GM21825 (cell line): ENCODE data around the gene FGF13.

Experiments used
- ATAC-seq: cut with Tn5 transposase; IDR thresholded peaks from one replicate; pipeline ENCODE4 v1.9.1; 2021; ENCODE audit warnings: mild to moderate bottlenecking, moderate library complexity; ENCODE audit not compliant: unreplicated experiment

FGF13 gene

DNA sequence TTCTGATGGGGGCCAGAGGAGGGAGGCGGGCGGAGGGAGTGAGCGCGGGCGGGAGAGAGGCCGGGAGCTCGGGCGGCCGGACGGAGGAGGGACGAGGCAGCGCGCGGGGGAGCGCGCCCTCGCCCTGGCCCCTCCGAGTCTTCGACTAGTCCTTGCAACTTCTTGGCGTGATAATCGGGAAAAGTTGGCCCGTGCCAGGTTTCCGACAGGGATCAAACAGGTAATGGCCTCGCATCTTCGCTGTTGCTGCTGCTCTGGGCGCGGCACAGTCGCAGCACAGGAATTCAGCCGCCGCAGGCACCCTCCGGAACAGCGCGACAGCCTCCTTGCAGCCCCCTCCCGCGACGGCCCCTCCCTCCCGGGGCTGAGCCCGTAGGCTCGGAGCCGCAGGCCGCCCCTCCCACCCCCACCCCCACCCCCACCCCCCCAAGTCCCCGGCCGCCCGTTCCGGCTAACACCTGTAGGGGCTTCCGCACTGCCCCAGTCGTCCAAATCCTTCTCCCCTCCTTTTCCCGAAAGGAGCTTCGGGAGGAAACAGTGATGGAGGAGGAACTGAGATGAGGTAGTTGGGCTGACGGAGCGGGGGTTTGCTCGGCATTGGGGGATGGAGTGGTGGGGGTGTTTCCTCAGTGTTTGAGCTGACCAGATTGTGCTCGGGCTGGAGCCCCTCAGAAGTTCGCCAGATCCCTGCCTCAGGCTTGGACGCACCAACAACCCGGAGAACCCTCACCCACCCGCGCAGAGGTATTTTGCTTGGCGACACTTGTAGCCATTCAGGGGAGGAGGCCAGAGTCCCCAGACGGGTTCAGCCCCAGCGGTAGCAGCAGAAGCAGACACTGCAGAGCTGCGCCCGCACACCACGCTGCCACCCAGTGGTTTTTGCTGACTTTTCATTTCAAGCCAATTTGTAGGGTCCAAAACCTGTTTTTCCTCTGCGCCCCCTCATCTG lies at the start of gene FGF13:
FGF13 (minus strand) TSS at position 319 of the 949 bp plus-strand sequence. CDS start 714 bp downstream, outside the sequence.
- no peak for ATAC-seq

DNA sequence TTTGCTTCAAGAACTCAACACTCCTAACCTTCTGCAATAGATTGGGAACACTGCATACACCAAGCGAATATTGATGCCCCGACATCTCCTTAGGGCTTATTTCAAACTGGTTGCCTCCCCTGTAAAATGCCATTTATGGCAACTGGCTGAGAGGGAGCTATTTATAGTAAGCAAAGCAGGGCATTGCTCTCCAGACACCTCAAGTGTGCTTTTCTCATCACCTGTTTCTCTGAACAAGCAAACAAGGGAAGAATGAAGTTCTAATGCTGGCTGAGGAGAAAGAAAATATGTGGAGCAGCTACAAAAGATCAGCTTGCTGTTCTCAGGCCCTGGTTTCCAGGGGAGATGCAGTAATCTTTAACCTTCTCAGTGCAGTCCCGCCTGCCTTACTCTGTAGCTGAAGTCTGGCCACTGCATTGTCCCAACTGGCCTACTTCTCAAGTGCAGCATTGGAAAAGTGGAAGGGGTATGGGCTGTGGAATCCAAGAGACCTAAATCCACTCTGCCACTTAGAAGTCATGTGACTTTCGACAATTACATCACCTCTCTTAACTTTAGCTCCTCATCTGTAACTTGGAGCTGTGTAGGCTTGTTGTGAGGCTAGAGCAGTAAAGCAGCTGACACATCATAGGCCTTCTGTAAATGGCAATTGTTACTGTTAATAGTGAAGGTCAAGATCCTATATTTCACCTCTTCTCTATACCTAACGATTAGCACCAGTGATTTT lies 47.9 kb upstream of the FGF13 start:
- ATAC-seq = no peak

DNA sequence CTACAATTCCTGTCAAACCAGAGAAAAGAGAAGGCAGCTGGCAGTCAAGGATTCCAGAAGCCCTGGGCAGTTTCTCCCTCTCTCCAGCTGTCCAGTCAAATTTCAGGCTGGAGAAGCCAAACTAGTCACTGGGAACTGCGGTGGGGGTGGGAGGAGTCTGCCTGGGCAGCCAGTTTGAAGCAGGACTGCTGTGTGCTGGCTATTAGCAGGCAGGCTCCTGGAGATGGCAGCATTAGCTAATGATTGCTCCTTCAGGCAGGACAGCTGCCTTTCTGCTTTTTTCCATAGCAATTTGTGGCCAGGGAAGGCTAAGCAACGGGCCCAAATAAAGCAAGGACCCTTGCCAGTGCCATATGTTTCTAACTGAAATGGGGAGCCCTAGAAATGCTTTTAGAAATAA lies 44.7 kb upstream of the FGF13 start:
- no peak for ATAC-seq

DNA sequence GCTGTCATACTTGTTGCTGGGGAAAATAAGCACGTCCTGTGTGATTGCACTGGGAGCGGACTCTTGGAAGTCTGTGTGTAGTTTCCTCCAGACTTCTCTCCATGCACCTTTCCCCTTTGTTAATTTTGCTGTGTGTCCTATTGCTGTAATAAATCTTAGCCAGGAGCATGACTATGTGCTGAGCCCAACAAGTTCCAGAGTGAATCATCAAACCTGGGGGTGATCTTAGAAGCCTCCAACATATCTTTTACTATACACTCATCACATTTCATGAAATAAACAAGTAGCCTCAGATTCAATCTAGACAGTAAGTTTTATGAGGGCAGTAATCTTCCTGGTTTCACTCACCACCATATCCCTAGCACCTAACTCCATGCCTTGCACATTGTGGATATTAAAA lies 43.3 kb upstream of the FGF13 start:
- no peak for ATAC-seq

DNA sequence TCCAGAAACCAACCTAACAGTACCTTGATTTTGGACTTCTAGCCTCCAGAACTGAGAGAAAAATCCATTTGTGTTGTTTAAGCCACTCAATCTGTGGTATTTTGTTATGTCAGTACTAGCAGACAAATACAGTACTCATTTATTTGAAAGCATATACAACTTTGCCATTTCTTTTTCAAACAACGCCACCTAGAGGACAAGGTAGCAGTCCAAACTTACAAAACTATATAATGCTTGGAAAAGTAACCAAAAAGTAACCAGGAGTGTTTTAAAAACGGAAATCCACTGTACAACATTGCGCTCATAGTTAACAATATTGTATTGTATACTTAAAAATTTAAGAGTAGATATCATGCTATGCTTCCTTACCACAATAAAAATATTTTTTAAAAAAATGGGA lies 37.0 kb upstream of the FGF13 start:
- ATAC-seq = no peak

DNA sequence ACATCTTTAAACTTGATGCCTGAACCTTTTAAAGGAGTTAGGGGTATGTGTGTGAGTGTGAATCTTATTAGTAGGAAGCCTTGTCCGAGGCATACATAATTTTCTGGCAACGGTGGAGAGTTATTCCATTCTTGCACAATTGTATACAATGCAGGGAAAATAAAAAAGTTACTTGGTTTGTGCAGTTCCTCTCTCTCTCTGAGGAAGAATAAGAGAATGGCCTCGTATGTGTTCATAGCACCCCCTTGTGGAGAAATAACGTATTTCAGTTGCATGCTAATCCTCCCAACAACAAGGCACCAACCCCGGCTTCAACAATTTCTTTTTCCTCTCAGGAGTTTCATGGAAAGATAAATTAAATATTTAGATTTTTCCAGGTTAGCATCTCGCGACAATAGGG lies 33.7 kb upstream of the FGF13 start:
- peak; percentile 71 for ATAC-seq

DNA sequence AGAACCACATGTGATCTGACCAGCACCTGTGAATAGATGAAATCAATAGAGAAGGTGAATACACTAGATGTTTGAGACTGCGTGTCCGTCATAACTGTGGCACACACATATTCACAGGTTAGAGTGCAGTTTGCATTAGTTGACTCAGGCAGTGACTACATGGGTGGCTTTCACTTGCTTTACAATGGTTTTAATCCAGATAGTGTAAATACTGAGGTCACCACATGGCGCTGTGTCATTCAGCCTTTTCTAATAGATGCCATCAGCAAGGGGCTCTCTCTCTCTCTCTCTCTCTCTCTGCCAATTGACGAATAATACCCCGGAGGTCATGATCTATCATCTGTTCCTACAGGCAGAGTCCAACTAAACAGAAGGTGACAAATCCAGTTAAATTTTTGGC lies 30.7 kb upstream of the FGF13 start:
- no peak for ATAC-seq

DNA sequence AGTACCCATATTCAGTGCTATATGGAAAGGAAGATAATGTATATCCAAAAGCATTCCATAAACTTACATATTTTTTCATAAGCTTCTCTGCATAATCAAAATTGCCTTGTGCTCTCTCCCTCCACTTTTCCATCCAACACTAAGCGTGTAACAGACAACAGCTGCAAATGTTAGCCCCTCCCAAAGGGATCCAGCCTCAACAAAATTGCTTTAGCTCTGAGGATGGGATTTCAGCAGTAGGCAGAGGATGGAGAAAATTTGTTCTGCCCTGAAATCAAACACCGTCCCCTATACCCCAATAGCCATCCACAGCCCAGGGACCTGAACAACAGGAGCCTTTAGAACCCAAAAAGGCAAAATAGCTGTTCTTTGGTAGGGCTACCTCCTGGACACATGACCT lies 28.8 kb upstream of the FGF13 start:
- no peak for ATAC-seq

DNA sequence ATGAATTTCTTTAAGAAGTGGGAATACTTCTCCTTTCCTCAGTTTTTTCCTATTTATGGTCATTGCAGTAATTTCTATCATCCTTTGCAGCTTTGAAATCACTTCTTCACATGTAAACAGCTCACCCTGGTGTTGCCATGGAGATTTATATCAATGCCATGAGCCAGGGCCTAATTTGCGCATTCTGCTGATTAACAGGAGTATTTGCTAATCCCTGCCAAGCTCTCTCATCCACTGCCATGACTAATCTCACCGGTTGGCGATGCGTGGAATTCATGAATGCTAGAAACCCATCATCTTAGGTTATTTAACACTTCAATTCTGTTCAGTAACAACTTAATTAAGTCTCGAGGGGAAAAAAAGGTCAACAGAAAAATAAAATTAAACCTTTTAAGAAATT lies 11.8 kb upstream of the FGF13 start:
- no peak for ATAC-seq

DNA sequence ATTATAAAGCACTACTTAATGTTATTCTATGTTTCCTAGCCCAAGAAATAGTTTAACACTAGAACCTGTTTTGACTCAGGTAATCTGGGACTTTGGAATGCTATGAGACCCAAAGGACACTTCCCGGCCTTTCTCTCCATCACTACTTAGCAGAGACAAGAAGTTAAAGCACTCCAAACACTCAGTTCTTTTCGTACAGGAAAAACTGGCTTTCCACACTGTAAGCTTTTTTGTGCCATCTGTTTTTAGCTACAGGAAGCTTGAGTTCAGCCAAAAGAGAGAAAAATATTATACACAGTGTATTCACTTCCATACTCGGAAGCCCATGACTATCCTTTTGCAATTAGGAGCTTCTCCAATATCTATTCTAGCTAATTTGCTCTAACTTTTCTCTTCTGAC lies 7.9 kb upstream of the FGF13 start:
- no peak for ATAC-seq

DNA sequence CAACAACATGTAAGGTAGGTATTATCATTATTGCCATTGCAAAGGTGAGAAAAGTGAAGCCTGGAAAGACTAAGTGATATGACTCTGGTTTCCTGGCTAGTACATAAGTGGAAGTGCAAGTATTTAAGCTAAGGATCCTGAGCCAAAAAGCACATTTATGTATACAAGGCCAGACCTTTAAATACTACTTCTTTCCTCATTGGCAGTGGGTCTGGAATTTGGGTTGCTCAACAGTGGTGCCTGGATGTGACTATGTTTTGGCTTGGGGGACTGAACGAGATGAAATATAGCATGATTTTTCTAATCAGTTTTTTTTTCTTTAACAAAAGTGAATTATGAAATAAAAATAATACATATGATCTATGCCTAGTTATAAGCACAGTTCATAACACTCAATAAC lies 7.4 kb upstream of the FGF13 start:
- ATAC-seq = no peak

DNA sequence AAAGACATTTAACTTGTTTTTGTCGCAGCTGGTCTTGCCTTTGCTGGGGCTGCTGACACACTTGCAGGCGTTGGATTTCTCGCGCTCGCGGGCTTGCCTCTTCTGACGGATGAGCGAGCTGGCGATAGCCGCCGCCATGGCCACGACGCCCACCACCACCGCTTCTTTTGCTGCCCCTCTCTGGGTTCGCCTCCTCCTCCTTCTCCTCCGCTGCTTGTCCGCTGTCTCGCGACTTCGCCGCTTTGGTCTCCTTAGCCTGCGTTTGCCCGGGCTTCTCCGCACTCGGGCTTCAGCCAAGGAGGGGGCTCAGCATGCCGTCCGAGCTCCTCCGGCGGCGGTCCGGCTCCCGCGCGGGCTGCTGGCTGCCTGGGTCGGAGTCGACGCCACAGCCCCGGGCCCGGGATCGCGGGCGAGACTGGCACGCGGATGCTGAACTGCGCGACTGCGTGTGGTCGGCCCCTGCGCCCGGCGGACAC lies 613 bp downstream of the FGF13 start:
- no peak for ATAC-seq

DNA sequence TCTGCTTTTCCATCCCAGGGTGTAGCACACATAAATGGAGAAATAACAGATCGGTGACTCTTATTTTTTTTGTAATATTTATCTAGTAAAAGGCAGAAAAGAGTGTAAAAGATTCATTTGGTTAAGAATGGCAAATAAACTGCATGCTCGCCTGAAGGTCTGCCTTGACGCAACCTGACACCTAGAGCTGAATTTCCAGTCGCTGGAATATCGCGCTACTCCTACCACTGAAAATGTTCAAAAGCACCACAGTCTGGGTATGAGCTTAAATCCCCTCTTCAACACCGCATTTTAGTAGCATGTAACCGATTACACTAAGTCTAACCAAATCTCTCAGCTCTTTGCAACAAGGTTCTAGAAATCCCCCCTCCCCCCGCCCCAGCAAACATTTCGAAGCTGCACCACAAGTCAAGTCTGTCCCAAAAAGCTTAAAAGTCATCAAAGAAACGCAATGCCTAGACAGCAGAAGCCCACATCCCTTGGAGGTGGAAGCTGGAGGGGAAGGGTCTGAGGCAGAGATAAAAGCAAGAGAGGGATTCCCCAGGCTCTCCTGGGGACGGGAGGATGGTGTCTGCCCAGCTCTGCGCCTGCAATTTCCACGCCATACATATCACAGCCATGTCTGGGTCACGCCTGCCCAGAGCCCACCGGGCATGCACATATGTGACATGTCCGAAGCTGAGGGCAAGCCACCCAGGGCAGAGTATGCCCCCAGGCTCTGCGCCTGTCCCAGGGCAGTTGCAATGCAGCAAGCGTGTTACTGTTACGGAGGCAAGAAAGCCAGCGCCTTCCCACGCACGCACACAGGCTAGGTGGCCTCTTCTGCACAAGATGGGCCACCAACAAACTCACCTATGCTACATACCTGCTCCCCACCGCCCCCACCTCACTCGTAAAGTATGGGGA lies 1.4 kb downstream of the FGF13 start:
- ATAC-seq = no peak

DNA sequence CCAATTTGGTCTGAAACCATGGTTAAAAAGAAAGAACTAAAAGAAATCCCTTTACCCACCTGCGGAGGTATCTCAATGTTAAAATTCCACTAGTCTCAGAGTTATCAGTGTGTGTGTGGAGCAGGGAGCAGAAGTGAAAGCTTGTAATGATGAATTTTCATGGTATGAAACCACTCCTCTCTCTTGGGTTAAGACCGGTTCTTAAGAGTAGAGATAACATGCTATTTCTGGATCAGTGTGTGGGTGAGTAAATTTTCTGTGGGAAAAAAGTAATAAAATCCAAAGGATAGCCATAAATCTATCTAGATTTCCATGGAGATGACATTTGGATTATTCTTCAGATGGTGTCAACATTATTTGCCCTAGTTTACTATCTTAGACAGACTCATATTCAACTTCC lies 3.2 kb downstream of the FGF13 start:
- no peak for ATAC-seq

DNA sequence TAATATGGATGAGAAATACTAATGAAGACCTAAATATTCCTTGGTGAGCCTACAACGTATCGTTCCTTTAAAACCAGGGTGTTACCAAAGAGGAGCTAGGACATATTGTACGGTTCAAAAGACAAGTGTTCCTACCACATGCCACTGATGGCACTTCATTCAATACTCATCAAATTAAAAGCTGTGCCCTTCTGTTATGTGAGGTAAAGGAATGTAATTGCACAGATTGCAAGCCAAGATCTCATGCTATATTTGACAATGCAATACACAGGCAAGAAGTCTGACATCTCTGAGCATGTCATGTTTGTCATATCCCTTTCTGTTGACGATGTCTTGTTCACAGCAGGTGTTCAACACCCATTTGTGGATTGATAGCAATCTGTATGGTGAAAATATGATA lies 6.9 kb downstream of the FGF13 start:
- ATAC-seq = no peak

DNA sequence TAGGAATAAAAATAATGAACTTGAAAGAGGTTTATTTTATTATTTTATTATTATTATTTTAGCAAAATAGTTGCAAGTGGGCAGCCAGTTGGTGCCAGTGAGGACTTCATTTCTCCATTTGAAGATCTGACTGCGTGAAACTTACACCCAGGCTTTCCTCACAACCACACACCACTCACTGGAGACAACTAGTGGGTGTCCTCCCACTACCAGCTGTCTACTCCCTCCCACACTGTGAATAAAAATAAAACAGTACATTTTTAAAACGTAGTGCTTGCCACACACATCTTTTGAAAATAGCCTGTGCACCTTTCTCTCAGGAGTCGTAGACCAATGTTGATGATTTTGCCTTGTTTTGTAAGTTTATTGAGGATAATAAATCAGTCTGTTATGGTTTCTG lies 7.4 kb downstream of the FGF13 start:
- no peak for ATAC-seq

DNA sequence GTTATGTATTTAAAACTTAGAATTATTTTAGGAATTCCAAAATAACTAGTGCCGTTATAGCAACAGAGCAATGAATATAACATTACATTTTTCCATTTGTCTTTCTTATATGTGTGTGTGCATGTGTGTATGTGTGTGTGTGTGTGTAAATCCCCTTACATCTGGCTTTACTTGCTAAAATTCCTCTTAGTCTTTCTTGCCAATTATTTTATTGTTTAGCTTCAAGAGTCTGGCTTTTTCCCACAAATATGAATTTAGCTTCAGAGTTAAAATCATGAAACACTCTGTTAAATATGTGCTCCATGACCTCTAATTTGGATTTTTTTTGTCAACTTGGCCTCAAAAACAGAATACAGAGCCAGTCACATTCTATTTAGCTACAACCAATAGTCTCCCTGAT lies 18.9 kb downstream of the FGF13 start:
- no peak for ATAC-seq

DNA sequence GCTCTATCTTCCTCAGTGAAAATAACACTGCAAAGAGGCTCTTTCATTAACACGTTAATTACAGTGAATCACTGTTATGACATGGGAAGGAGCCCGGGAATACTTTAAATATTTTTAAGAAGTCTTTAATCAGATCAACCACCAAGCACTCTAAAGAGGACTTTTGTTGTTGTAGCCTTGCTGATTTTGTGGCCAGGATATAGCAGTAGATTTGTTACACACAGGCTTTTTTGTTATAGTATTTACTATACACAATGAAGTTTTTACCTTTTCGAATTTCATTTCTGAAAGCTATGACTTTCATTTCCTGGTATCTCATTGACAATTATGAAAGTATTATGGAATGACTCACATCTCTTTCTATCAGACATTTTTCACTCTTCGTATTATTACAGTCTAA lies 20.3 kb downstream of the FGF13 start:
- no peak for ATAC-seq

DNA sequence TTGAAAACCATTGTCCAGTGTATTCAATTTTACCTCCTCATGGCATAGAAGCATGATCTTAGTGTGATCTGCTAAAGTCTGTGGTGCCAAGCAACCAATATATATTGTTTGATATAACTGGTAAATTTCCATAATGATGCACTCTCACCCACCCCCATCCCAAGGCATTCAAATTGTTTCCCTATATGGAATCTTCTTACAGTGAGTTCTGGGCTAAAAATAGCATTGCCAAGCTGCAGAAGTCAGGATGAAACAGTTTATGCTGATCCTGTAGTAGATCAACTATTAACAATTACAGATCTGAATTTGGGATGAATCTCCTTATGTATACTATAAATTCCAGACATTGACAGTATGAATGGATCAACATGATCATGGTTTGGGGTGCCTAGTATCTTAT lies 20.9 kb downstream of the FGF13 start:
- ATAC-seq = no peak

DNA sequence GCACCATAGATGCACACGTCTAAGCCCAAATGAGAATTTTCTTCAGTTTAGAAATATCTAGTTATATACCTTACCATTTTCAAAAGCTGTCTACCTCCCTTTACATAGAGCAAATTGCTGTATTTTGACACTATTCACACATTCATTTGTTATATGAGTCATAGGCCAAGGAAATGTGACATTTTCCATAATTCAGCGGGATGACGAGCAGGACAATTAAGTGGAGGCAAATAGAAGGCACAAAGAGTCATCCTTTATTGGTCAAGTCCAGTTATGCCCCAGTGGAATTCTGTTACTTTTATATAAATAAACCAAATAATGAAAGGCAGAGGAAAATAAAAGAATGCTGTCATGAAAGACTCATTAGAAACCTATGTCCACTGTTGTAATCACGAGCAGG lies 27.9 kb downstream of the FGF13 start:
- ATAC-seq = no peak

DNA sequence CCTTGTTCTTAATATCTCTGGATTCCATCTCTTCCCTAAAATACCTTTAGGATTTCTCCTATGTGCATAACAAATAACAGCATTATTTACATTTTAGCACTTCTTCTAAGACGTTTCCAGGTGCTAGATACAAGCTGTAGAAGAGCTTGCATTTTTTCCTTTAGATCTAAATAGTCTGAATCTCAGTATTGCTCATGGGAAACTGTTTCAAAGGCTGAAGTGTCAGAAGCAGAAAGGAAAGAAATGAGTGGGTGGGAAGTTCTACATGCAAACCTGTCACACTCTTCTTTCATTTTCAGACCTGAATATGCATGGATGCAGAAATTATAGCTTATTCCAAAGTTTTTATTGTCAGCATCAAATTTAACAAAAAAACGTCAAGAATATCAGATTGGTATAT lies 41.8 kb downstream of the FGF13 start:
- no peak for ATAC-seq
